ACHN (cell line): ENCODE results near the gene KLHDC8A.

ENCODE experiments used
- DNase-seq: peaks from one replicate; pipeline ENCODE4 v3.0.0-alpha.2; 2015
- in situ Hi-C: cut with HindIII; loops from 2 replicates; pipeline ENCODE4 v1.10.0; 2017; ENCODE audit warnings: low sequenced_read_pairs, low pct_ligation_motif_present, low pct_unique_long_range_greater_than_20kb

KLHDC8A gene

GRCh38 chr1:205325334-205325884, 31.3 kb downstream of the KLHDC8A start:
- in situ Hi-C loops, result no loop called here
- DNase-seq, result peak; percentile 75

GRCh38 chr1:205324781-205325180, 31.9 kb downstream of the KLHDC8A start:
- no peak for DNase-seq
- in situ Hi-C loops, result no loop called here

GRCh38 chr1:205323794-205324193, 32.9 kb downstream of the KLHDC8A start:
- DNase-seq, result no peak
- in situ Hi-C loops, result no loop called here

- no peak for DNase-seq
- in situ Hi-C loops, result no loop called here
These were observed 34.8 kb downstream of the KLHDC8A start for GRCh38 chr1:205321959-205322283.

- in situ Hi-C loops, result no loop called here
- peak; percentile 96 for DNase-seq
These were observed 35.4 kb downstream of the KLHDC8A start, which contains the start of gene NUAK2 for GRCh38 chr1:205321162-205321958. Gene NUAK2 (minus strand): TSS chr1:205321745. CDS start chr1:205321628, 117 bp downstream.

- DNase-seq, result peak; percentile 57
- in situ Hi-C loops, result no loop called here
These were observed 37.4 kb downstream of the KLHDC8A start for GRCh38 chr1:205319081-205320018.

- DNase-seq, result no peak
- in situ Hi-C loops, result no loop called here
These were observed 38.3 kb downstream of the KLHDC8A start for GRCh38 chr1:205318231-205318991.

GRCh38 chr1:205317311-205317917, 39.3 kb downstream of the KLHDC8A start:
- DNase-seq, result peak; percentile 87
- in situ Hi-C loops, result no loop called here

- no peak for DNase-seq
- in situ Hi-C loops, result no loop called here
These were observed 40.6 kb downstream of the KLHDC8A start for GRCh38 chr1:205316161-205316566.

GRCh38 chr1:205315008-205315618, 41.6 kb downstream of the KLHDC8A start:
- in situ Hi-C loops, result no loop called here
- no peak for DNase-seq

- no peak for DNase-seq
- in situ Hi-C loops, result no loop called here
These were observed 43.0 kb downstream of the KLHDC8A start for GRCh38 chr1:205313563-205314308.

- no peak for DNase-seq
- in situ Hi-C loops, result no loop called here
These were observed 43.7 kb downstream of the KLHDC8A start for GRCh38 chr1:205312866-205313562.

GRCh38 chr1:205310976-205311704, 45.6 kb downstream of the KLHDC8A start:
- in situ Hi-C loops, result no loop called here
- DNase-seq, result no peak

GRCh38 chr1:205309741-205310140, 47.0 kb downstream of the KLHDC8A start:
- DNase-seq, result no peak
- in situ Hi-C loops, result no loop called here

- in situ Hi-C loops, result no loop called here
- no peak for DNase-seq
These were observed 49.7 kb downstream of the KLHDC8A start for GRCh38 chr1:205306929-205307566.

GRCh38 chr1:205304695-205305070, 52.0 kb downstream of the KLHDC8A start:
- in situ Hi-C loops, result no loop called here
- DNase-seq, result no peak
